ENCODE measurements around the gene NUDT17. TPM values are rescaled to one million over a fixed set of nuclear protein-coding genes. Genes with fewer than 3 reads are reported as not detected.

NUDT17 gene
- total RNA-seq, 1 experiment from 2014 or later = 1.8 TPM

- TF ChIP-seq RAD21 (IDR thresholded peaks at IDR 0.05; ENCODE audit: low read depth) = no peak
- no peak for TF ChIP-seq SRF (IDR thresholded peaks at IDR 0.05; ENCODE audit: low read depth)
- no peak for TF ChIP-seq SP1 (IDR thresholded peaks at IDR 0.05; ENCODE audit: low read depth)
- no peak for TF ChIP-seq ZFX (IDR thresholded peaks at IDR 0.05)
- no peak for TF ChIP-seq POLR2AphosphoS5 (IDR thresholded peaks at IDR 0.05; ENCODE audit: low read depth, low read length)
- TF ChIP-seq EZH2phosphoT487 (IDR thresholded peaks at IDR 0.05; ENCODE audit: borderline replicate concordance) = no peak
- TF ChIP-seq POLR2A (IDR thresholded peaks at IDR 0.05; ENCODE audit: borderline replicate concordance, extremely low read depth, insufficient read depth, insufficient read length) = no peak
- no peak for TF ChIP-seq TCF7L2 (IDR thresholded peaks at IDR 0.05; ENCODE audit: borderline replicate concordance, extremely low read depth, insufficient read depth, insufficient read length)
- TF ChIP-seq MAX (IDR thresholded peaks at IDR 0.05) = no peak
- no peak for TF ChIP-seq EGR1 (IDR thresholded peaks at IDR 0.05; ENCODE audit: low read depth)
- TF ChIP-seq ZNF274 (IDR thresholded peaks at IDR 0.05; ENCODE audit: low read depth, low read length) = no peak
- TF ChIP-seq CEBPB (IDR thresholded peaks at IDR 0.05; ENCODE audit: low read depth) = no peak
- intact Hi-C loops (cut with micrococcal nuclease) = loop anchor here (1.0 to 5.0 kb wide), 3 partner anchors 18 to 121 kb away; partner anchors contain the start of gene ITGA10
- H3K9ac ChIP-seq (ENCODE audit: low read length) = peak overlapping the region; percentile 54
- H4K20me1 ChIP-seq (ENCODE audit: insufficient read depth) = no peaks in the 10 kb centered on the region
- peak; percentile 26 for ATAC-seq
- no peaks in the 10 kb centered on the region for H3K36me3 ChIP-seq (ENCODE audit: control insufficient read depth in 1 of 2, insufficient read depth in 2 of 2, low read length in 2 of 2)
- H3K9me2 ChIP-seq (ENCODE audit: insufficient read depth) = no peaks in the 10 kb centered on the region
- ChIA-PET RAD21 (ENCODE audit: low non-redundant PET in 1 of 2, low total read pairs in 2 of 2, uncharacterized antibody in 2 of 2, unreplicated experiment in 2 of 2) (interaction anchor here (0.8 to 1.7 kb wide), 6 partner anchors 27 to 144 kb away, joined by 3 to 5 read pairs (median 4); partner anchors contain the start of genes PIAS3 (in 1 of the 2) and RBM8A (in 1 of the 2)), POLR2A (interaction anchor here (1.0 to 2.6 kb wide), 8 partner anchors 30 to 160 kb away, joined by 3 to 21 read pairs (median 6); partner anchors contain the start of genes ANKRD34A, PIAS3, POLR3GL and RBM8A), CTCF (interaction anchor here (0.7 to 3.3 kb wide), 23 partner anchors 9 to 144 kb away, joined by 3 to 36 read pairs (median 7); partner anchors contain the start of genes ANKRD34A, ITGA10, NUDT17 and PIAS3)
- H3K27me3 ChIP-seq (ENCODE audit: insufficient read depth, low read length) = no peaks in the 10 kb centered on the region
- H3K4me3 ChIP-seq (replicated peaks in 1 of 2; ENCODE audit: low read depth in 1 of 2, low read length in 2 of 2) = peak overlapping the region in 1 of 2 experiments; percentile 25; a peak in 2 of 4 replicates
- TSS peak; percentile 97 for BruUV-seq (replicated peaks)
- no peaks in the 10 kb centered on the region for H3K9me3 ChIP-seq (ENCODE audit: control insufficient read depth in 1 of 2, insufficient read depth in 1 of 2, low read depth in 1 of 2, low read length in 2 of 2)
- no peak for DNase-seq (ENCODE audit: low read depth, low spot score)
- peak overlapping the region; percentile 78 for H3K27ac ChIP-seq (ENCODE audit: low read depth, low read length)
- no peaks in the 10 kb centered on the region for H3K79me2 ChIP-seq (ENCODE audit: insufficient read depth, low read length)
- peaks cover 29 to 33% of the 10 kb centered on the region in 2 experiments for H3K4me1 ChIP-seq (ENCODE audit: control insufficient read depth in 1 of 2, insufficient read depth in 2 of 2, low read length in 2 of 2)
- H3K4me2 ChIP-seq (ENCODE audit: low read length) = peak overlapping the region; percentile 71
- peak overlapping the region; percentile 64 for H2AFZ ChIP-seq (ENCODE audit: low read depth, low read length, poor library complexity, severe bottlenecking)
These were observed 47.2 kb downstream of the NUDT17 start for GRCh38 chr1:145892486-145893087.

All from HCT116 (cell line).